IMR-90 (cell line): ENCODE measurements around the gene AOPEP. TPM values are rescaled to one million over a fixed set of nuclear protein-coding genes. Genes with fewer than 3 reads are reported as not detected.
A peak's percentile ranks its signal among the peaks of the same experiment; 100 is the strongest.

Experiments used
- ATAC-seq: fragments of 200-7000 bp; cut with Tn5 transposase; 2 replicates; pipeline ENCODE4 v1.9.1; 2020; ENCODE audit warnings: low read depth, mild to moderate bottlenecking, moderate library complexity
- BruUV-seq: library from RNA; stranded (reverse); fragments of 400-500 nt; replicated peaks from 2 replicates; lab custom pipeline; 2021; lab: Mats Ljungman, UMichigan
- CTCF ChIA-PET: fragments of 300-600 bp; formaldehyde crosslinking; extraction: SDS; loops from one replicate; lab custom pipeline; 2021; ENCODE audit warnings: antibody characterized with exemption; lab: Yijun Ruan, JAX
- POLR2A ChIA-PET: fragments of 300-600 bp; sonication (Branson Sonifier 250); formaldehyde crosslinking; loops from one replicate; lab custom pipeline; 2022; ENCODE audit warnings: antibody characterized with exemption; ENCODE audit not compliant: unreplicated experiment; lab: Charles Lee
- DNase-seq: peaks from one replicate; pipeline ENCODE4 v3.0.0; 2013
- H2AFZ ChIP-seq: replicated peaks from 2 replicates; pipeline ENCODE3; 2013; ENCODE audit warnings: low read length, mild to moderate bottlenecking; ENCODE audit not compliant: poor library complexity
- H2AK5ac ChIP-seq: 2 replicates; pipeline ENCODE4 v1.6.1; 2013; ENCODE audit warnings: low read depth, low read length, inconsistent platforms
- H2AK9ac ChIP-seq: replicated peaks from 2 replicates; pipeline ENCODE3; 2013; ENCODE audit warnings: mild to moderate bottlenecking, low read depth, low read length, moderate library complexity; ENCODE audit not compliant: poor library complexity
- H2BK120ac ChIP-seq: 2 replicates; pipeline ENCODE4 v1.6.1; 2013; ENCODE audit warnings: low read depth, low read length, inconsistent platforms
- H2BK15ac ChIP-seq: 3 replicates; pipeline ENCODE4 v1.6.1; 2013; ENCODE audit warnings: low read depth, low read length, inconsistent platforms
- H2BK20ac ChIP-seq: 2 replicates; pipeline ENCODE4 v1.6.1; 2013; ENCODE audit warnings: low read depth, mild to moderate bottlenecking, inconsistent platforms, low read length, moderate library complexity
- H2BK5ac ChIP-seq: 2 replicates; pipeline ENCODE4 v1.6.1; 2013; ENCODE audit warnings: mild to moderate bottlenecking, low read depth, low read length, inconsistent platforms; ENCODE audit not compliant: poor library complexity, severe bottlenecking
- H3K14ac ChIP-seq: replicated peaks from 2 replicates; pipeline ENCODE4 v1.6.1; 2013; ENCODE audit warnings: low read depth, low read length, inconsistent platforms
- H3K18ac ChIP-seq: 2 replicates; pipeline ENCODE4 v1.6.1; 2013; ENCODE audit warnings: low read depth, low read length, control low read depth
- H3K23ac ChIP-seq: 2 replicates; pipeline ENCODE4 v1.6.1; 2013; ENCODE audit warnings: low read depth, low read length, inconsistent platforms
- H3K27ac ChIP-seq: 2 replicates; pipeline ENCODE4 v1.5.1; 2013; ENCODE audit warnings: mild to moderate bottlenecking, control low read depth, low read length; ENCODE audit not compliant: insufficient read depth
- H3K27me3 ChIP-seq: 2 replicates; pipeline ENCODE4 v1.6.1; 2013; ENCODE audit warnings: low read length; ENCODE audit not compliant: control insufficient read depth, insufficient read depth
- H3K36me3 ChIP-seq: 2 replicates; pipeline ENCODE4 v1.6.1; 2013; ENCODE audit warnings: low read length, mixed read lengths; ENCODE audit not compliant: control insufficient read depth, insufficient read depth
- H3K4ac ChIP-seq: 2 replicates; pipeline ENCODE4 v1.6.1; 2013; ENCODE audit warnings: low read depth, low read length, inconsistent platforms
- H3K4me1 ChIP-seq: 2 replicates; pipeline ENCODE4 v1.6.1; 2013; ENCODE audit warnings: low read length, mixed read lengths; ENCODE audit not compliant: control insufficient read depth, insufficient read depth
- H3K4me2 ChIP-seq: 2 replicates; pipeline ENCODE4 v1.6.1; 2013; ENCODE audit warnings: low read depth, mild to moderate bottlenecking, control low read depth, low read length, moderate library complexity
- H3K4me3 ChIP-seq: 2 replicates; pipeline ENCODE4 v1.5.1; 2013; ENCODE audit warnings: low read depth, mild to moderate bottlenecking, control low read depth, low read length, moderate library complexity; ENCODE audit not compliant: insufficient read depth
- H3K56ac ChIP-seq: 2 replicates; pipeline ENCODE4 v1.6.1; 2013; ENCODE audit warnings: low read length, inconsistent platforms; ENCODE audit not compliant: insufficient read depth; ENCODE audit errors: extremely low read depth
- H3K79me1 ChIP-seq, 2 experiments: 2 replicates each; pipeline ENCODE4 v1.6.1; 2013; ENCODE audit warnings: low read length in 2 of 2, inconsistent platforms in 1 of 2, low read depth in 1 of 2
- H3K9ac ChIP-seq: 2 replicates; pipeline ENCODE4 v1.6.1; 2013; ENCODE audit warnings: low read depth, low read length, control low read depth
- H3K9me1 ChIP-seq: 2 replicates; pipeline ENCODE4 v1.6.1; 2013; ENCODE audit warnings: low read length, inconsistent platforms; ENCODE audit not compliant: insufficient read depth
- H3K9me3 ChIP-seq: 2 replicates; pipeline ENCODE4 v1.6.1; 2013; ENCODE audit warnings: low read length; ENCODE audit not compliant: control insufficient read depth, insufficient read depth
- H4K20me1 ChIP-seq: 2 replicates; pipeline ENCODE4 v1.6.1; 2013; ENCODE audit warnings: low read length, inconsistent platforms; ENCODE audit not compliant: insufficient read depth
- H4K5ac ChIP-seq: 2 replicates; pipeline ENCODE4 v1.6.1; 2013; ENCODE audit warnings: mild to moderate bottlenecking, low read depth, low read length, control low read depth
- H4K8ac ChIP-seq, 2 experiments: 2 replicates each; pipeline ENCODE4 v1.6.1; 2013; ENCODE audit warnings: low read depth in 2 of 2, low read length in 2 of 2, control low read depth in 1 of 2, inconsistent platforms in 1 of 2
- H4K91ac ChIP-seq: 2 replicates; pipeline ENCODE4 v1.6.1; 2013; ENCODE audit warnings: low read depth, low read length, inconsistent platforms; ENCODE audit not compliant: insufficient read depth
- CHD1 ChIP-seq: IDR thresholded peaks from 2 replicates; pipeline ENCODE4 v1.6.1; 2012; ENCODE audit warnings: low read depth, low read length, improper control_type of control experiment
- CTCF ChIP-seq: conservative IDR thresholded peaks from 2 replicates; pipeline ENCODE4 v1.5.1; 2012; ENCODE audit warnings: mild to moderate bottlenecking, low read depth, low read length, improper control_type of control experiment
- RAD21 ChIP-seq: IDR thresholded peaks from 2 replicates; pipeline ENCODE4 v1.6.1; 2012; ENCODE audit warnings: low read length, improper control_type of control experiment
- WGBS, 2 experiments: methylation state at CpG; one replicate each; pipeline versions ENCODE4 v1.1.5 to v1.1.7; 2013; ENCODE audit warnings: missing lambda C conversion rate in 2 of 2; ENCODE audit not compliant: insufficient read length in 1 of 2; ENCODE audit errors: extremely low coverage in 2 of 2; 5-methylcytosine and 5-hydroxymethylcytosine counted together
- dilution Hi-C: fragments of 300-500 bp; cut with HindIII; formaldehyde crosslinking; loops from one replicate; pipeline ENCODE4 v1.14.3; 2018; ENCODE audit warnings: low sequenced_read_pairs; ENCODE audit not compliant: unreplicated experiment
- in situ Hi-C: fragments of 300-500 bp; cut with MboI; formaldehyde crosslinking; loops from 3 replicates; pipeline ENCODE4 v1.14.3; 2019; ENCODE audit warnings: low sequenced_read_pairs, inconsistent platforms, mixed read lengths
- intact Hi-C: fragments of 100-400 bp; cut with micrococcal nuclease; formaldehyde crosslinking; loops from 2 replicates; pipeline ENCODE4 v1.10.0; 2022
- polyA plus RNA-seq, 3 experiments: library from polyadenylated mRNA; depleted of rRNA; stranded (reverse); fragments of >200 nt; gene quantifications; 2 replicates each; pipeline ENCODE4 v1.2.3, GENCODE V29; 2012; ENCODE audit warnings: low replicate concordance in 1 of 3
- total RNA-seq: library from RNA; depleted of rRNA; stranded (reverse); fragments of >200 nt; gene quantifications from 2 replicates; pipeline ENCODE4 v1.2.3, GENCODE V29; 2012

Gene AOPEP
- total and polyA plus RNA-seq, 2 of the 4 experiments (the other 2 are of a cell fraction) = 34.9 to 38.7 TPM

DNA sequence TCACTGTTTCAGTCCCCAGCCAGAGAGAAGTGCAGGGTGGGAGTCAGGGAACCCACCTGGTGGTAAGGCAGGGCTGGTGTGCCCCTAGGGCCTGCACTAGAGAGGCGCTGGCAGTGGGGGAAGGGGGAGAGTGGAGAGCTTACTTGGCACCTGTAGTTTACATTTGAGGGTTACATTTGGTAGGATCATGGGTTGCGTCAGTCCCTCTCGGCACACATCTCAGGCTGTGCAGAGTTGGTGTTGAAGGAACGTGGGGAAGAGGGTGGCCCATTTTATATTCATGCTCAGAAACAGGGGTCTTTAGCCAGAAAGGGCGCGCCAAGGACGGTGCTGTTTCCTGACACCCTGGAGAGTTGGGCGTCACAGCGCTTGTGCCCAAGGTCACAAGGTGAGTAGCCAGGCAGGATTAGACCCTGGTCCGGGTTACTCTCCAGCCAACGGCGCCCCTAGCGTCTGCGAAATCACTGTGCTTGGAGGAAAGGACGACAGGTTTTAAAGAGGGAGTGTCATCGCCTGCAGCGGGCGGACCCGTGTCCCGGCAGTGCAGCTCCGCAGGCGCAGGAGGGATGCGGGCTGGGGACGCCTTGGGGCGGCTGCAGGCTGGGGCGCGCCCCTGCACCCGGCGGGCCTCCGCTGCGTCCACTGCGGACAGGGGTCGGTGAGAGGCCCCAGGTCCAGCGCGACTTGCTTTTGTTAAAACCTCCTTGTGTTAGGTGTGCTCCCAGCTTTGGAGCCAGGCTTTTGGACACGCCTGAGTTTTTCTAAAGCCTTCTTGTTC, 318.4 kb downstream of the AOPEP start:
- Histone ChIP-seq H4K8ac (no peak overlapping the region), H2BK20ac (no peak overlapping the region), H3K4ac (no peak overlapping the region), H3K4me2 (no peak overlapping the region), H3K14ac (no peak overlapping the region), H3K9me3 (no peaks in the 10 kb centered on the region), H3K4me1 (peaks cover 13% of the 10 kb centered on the region), H4K91ac (no peak overlapping the region), H3K9ac (no peak overlapping the region), H3K27ac (no peak overlapping the region), H3K18ac (no peak overlapping the region), H2BK5ac (no peak overlapping the region), H2BK120ac (no peak overlapping the region), H3K4me3 (no peak overlapping the region), H3K27me3 (no peaks in the 10 kb centered on the region), H2AFZ (no peak overlapping the region), H4K20me1 (peaks cover 69% of the 10 kb centered on the region), H2BK15ac (no peak overlapping the region), H3K56ac (no peak overlapping the region), H4K5ac (no peak overlapping the region), H3K79me1 (peaks cover 26 to 68% of the 10 kb centered on the region in 2 experiments), H2AK9ac (no peak overlapping the region), H3K36me3 (peaks cover 27% of the 10 kb centered on the region), H3K23ac (no peak overlapping the region), H2AK5ac (no peak overlapping the region), H3K9me1 (peaks cover 19% of the 10 kb centered on the region)
- WGBS, 2 experiments = 72% methylated on average over 13 of the region's 36 CpGs; no CpG with 5 or more reads in 1 of the 2 experiments
- ChIA-PET POLR2A (no interaction called here), CTCF (no interaction called here)
- ATAC-seq (no peak), DNase-seq (no peak)
- in situ Hi-C loops = no loop called here
- no TSS peak for BruUV-seq
- TF ChIP-seq CTCF = peak; percentile 8; the same call in 1 of the 2 replicates
- no peak; the same call in 1 of the 2 replicates for TF ChIP-seq RAD21
- TF ChIP-seq CHD1 = no peak
- intact Hi-C loops = no loop called here
- dilution Hi-C loops = no loop called here
